Urothelium cell line (cell line): ENCODE data around the gene ARHGAP18.

ENCODE experiments used
- DNase-seq: peaks from one replicate; pipeline ENCODE4 v3.0.0; 2011; ENCODE audit warnings: low spot score, mixed read lengths
- FAIRE-seq: peaks from 2 replicates; lab custom pipeline; 2011; peaks lifted over from hg19 to GRCh38; lab: Jason Lieb, UNC

ARHGAP18 gene

DNA sequence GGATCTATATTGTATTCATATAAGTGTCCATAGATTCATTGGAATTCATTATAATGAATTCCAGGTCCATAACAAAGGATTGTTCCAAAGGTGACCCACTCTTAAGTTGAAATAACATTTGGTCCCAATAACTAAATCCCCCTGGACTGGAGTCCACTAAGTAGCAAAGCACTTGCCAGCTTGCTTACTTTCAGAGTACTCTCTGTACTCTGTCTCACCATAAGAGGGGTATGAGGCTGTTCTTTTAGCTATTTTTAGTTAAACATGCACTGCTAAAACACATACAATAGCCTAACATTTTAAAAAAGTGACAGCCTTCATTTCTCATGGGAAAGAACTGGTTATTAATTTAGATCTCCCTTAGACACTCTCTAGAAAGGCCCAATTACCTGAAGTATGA, 16.7 kb upstream of the ARHGAP18 start:
- FAIRE-seq (no peak), DNase-seq (no peak)

DNA sequence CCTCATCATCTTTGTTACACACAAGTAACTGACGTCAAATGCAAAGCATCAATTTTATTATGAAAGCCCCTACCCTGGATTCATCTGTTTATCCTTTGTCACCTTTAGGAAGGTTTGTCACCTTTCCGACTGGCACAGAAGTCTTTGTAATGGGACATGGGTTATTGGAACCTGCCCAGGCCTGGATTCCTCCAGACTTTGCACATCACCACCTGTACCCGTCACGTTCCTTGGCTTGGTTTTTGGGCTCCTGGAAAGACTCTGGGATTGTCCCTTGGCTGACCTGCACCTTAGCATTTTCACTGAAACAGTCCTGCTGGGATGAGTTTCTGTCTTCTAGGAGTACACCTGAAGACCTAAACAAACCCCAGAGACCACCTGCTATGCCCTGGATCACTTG, 15.4 kb upstream of the ARHGAP18 start:
- FAIRE-seq (no peak), DNase-seq (no peak)

DNA sequence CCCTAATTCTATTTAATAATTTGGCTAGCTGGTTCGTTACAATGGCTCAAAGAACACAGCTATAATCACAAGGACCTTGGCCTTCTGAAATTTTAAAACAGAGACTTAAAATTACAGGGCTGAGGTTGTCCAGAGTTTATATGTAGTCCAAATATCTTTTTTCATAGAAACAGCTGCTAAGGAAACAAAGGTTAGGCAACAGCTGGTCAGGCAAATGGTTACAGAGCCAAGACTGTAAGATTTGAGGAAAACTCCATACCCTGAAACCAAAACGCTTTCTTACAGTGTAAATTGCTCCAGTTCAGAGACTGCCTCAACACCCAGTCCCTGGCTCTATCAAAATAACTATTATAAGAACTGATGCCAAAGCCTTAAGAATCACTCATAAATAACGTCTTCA, 9.7 kb upstream of the ARHGAP18 start:
- FAIRE-seq (no peak), DNase-seq (no peak)

DNA sequence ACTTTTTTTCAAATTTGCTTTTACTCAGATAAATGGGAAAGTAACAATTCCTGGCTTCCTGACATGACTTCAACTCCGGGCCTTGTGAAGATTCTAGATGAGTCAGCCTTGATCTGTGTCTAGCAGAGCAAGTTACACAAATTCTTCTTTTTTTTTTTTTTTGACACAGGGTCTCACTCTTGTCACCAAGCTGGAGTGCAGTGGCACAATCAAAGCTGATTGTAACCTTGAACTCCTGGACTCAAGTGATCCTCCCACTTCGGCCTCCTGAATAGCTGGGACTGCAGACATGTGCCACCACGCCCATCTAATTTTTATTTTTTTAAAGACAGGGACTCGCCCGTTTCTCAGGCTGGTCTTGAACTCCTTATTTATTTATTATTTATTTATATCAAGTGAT, 7.3 kb upstream of the ARHGAP18 start:
- FAIRE-seq, result no peak

GRCh38 chr6:129713806-129714333, 3.9 kb upstream of the ARHGAP18 start:
- FAIRE-seq (no peak), DNase-seq (no peak)

More for the DNA sequence above, 7.3 kb upstream of the ARHGAP18 start:
- no peak for DNase-seq

DNA sequence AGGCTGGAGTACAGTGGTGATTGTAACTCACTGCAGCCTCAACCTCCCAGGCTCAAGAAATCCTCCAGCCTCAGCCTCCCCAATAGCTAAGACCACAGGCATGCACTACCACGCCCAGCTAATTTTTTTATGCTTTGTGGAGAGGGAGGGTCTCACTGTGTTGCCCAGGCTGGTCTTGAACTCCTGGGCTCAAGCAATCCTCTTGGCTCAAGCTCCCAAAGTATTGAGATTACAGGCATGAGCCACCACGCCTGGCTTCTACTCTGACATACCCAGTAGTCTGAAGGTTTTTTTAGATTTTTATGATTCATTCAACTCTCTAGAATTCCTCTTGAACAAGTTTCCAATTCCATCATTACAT, 1.3 kb upstream of the ARHGAP18 start:
- FAIRE-seq, result no peak
- DNase-seq, result no peak

DNA sequence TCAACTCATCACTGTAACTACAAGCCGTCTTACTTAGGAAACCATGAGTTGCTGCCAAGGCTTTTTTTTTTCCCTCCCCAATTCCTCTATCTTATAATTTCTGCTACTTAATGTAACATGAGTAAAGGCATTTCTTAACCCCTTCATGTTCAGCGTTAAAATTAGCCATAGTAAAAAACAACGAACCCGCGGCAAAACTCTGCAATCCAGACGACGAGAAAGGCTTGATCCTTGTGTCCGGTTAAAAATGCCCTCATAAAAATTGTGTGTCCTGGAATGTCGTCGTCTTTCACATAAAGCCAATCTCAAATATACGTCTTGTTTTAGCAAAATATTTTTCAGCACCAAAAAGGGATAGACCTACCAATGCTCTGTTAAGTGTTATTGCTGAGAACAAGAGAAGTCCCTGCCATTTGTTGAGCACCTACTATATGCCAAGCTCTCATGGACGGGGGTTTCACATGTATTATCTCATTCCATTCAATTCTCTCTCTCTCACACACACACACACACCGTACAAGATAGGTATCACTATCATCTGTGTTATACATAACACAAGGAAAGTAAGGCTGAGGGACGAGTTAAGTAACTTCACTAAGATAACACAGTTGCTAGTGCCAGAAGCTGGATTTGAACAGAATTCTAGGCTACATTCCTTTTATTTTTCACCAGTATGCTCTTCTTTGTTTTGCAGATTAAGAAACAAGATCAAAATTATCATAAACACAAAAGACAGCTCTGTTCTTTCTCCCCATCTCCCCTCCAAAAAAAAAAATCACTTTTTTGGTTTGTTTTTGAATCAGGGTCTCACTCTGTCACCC, 683 bp upstream of the ARHGAP18 start:
- FAIRE-seq (no peak), DNase-seq (no peak)

DNA sequence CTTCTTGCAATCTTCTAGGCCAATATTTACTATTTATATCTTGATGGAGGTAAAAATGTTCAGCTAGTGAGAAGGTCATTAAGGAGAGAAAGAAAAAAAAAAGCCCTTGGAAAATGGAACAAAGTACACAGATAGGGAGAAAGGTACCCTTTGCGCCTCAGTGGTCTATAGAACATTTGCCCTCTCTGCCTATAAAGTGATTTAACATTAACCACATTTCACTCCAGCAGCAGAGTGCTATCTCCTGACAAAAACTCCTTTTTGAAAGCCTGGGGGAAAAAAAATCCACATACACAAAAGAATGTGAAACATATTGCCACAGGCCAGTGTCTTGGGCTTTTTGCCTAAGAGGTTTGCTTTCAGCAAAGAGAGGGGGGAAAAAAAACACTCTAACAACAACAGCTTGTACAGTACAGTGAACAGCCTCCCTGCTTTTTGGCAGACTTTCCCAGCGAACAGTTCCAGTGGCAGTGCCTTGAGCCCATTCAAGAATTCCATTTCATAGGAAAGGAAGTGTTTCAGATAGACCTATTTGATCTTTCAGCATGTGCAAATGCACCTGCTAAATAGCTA, 695 bp downstream of the ARHGAP18 start:
- no peak for DNase-seq
- FAIRE-seq, result no peak

GRCh38 chr6:129708496-129709195, 1.3 kb downstream of the ARHGAP18 start:
- FAIRE-seq (no peak), DNase-seq (no peak)

- no peak for DNase-seq
- no peak for FAIRE-seq
Observed at GRCh38 chr6:129707882-129708495, 2.0 kb downstream of the ARHGAP18 start.

DNA sequence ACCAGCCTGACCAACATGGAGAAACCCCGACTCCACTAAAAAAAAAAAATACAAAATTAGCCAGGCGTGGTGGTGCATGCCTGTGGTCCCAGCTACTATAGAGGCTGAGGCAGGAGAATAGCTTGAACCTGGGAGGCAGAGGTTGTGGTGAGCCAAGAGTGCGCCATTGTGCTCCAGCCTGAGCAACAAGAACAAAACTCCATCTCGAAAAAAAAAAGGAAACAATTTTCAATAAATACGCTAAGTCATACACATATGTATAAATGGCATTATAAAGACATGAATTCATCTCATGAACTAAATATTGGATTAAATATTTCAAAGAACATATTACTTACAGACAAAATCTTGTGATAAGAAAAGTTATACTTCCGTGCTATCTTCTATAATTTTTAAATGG, 2.9 kb downstream of the ARHGAP18 start:
- FAIRE-seq (no peak), DNase-seq (no peak)

GRCh38 chr6:129705212-129705611, 4.8 kb downstream of the ARHGAP18 start:
- FAIRE-seq, result no peak

GRCh38 chr6:129704708-129705107, 5.3 kb downstream of the ARHGAP18 start:
- DNase-seq (no peak), FAIRE-seq (no peak)

More at GRCh38 chr6:129705212-129705611, 4.8 kb downstream of the ARHGAP18 start:
- DNase-seq, result no peak

DNA sequence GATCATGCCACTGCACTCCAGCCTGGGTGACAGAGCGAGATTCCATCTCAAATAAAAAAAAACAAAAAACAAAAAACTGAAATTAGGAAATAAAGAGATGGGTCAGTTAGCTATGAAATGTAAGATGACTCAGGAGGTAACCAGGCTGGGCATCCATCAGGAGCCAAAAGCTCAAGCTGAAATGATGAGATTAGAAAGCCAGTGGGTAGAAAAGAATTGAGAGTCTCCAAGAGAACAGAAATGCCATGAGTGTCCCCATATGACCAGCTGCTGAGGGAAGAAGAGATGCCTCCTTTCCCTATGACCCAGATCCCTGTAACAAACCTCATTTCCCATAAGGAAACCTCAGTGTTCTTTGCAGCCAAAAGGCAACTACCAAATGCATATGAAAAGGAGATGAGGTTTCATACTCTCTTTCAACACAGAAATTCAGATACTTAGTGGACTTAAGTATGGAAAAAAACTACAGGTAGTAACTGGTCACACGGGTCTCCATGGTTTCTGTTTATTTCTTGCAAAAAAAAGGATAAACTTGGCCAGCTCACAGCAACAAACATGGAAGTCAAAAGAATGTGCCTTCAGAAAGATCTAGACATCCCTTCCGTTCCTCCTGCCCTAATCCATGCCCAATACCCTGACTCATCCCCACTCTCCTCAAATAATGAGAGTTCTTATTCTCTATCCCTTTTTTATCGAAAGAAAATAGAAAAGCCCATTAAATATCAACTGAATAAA, 8.1 kb downstream of the ARHGAP18 start:
- FAIRE-seq (no peak), DNase-seq (no peak)

DNA sequence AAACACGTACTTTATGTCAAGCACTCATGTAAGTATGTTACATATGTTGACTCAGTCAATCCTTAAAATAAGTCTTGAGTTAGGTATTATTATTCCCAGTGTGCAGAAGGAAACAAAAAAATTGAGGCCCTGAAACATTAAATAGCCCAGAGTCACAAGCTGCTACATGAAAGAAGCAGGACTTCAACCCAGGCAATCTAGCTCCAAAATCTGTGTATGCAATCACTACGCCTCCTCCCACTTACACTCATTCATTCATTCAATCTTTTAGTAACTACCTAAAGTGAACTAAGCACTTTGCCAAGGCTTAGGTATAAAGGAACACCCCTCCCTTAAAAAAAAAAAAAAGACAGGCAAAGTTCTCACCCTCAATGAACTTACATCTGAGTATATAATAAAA, 9.3 kb downstream of the ARHGAP18 start:
- FAIRE-seq (no peak), DNase-seq (no peak)

DNA sequence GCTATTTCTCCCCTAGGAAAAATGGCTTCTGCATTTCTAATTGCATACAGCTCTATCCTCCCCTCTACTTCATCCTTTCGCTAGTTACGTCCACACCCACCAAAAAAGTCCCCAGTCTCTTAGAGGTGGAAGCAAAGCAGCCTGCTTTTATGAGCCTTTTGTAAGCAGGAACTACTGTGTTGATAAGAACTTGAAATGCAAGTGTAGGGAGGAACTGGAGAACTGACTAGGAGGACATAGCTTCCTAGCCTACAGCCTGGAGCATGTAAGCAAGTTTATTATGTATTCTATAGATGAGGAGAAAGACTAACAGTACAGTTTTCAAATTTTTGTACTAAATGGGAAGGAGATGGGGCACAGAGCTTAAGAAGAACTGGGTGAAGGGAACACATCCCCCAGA, 10.3 kb downstream of the ARHGAP18 start:
- FAIRE-seq, result no peak

DNA sequence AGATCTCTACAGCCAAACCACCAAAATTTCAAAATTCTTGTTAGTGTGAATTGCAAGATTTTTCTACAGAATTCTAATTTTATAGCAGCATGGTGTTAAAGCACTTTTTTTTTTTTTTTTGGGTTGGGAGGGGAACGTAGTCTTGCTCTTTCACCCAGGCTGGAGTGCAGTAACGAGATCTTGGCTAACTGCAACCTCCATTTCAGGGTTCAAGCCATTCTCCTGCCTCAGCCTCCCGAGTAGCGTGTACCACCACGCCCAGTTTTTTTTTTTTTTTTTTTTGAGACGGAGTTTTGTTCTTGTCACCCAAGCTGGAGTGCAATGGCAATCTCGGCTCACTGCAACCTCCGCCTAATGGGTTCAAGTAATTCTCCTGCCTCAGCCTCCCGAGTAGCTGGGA, 11.5 kb downstream of the ARHGAP18 start:
- FAIRE-seq, result no peak
- no peak for DNase-seq

More for the DNA sequence above, 10.3 kb downstream of the ARHGAP18 start:
- DNase-seq, result no peak

GRCh38 chr6:129697788-129698187, 12.2 kb downstream of the ARHGAP18 start:
- DNase-seq, result no peak
- FAIRE-seq, result no peak

GRCh38 chr6:129696843-129697242, 13.1 kb downstream of the ARHGAP18 start:
- no peak for FAIRE-seq
- DNase-seq, result no peak

- DNase-seq, result no peak
- no peak for FAIRE-seq
Observed at GRCh38 chr6:129696028-129696418, 14.0 kb downstream of the ARHGAP18 start.
